ENCODE data around the gene TUBB1.
A peak's percentile ranks its signal among the peaks of the same experiment; 100 is the strongest.
"Not testable (repeated sequence)": the region's sequence is repeated elsewhere in the genome, so short reads cannot be mapped to it uniquely, and the experiment has no call there.

TUBB1 gene

DNA sequence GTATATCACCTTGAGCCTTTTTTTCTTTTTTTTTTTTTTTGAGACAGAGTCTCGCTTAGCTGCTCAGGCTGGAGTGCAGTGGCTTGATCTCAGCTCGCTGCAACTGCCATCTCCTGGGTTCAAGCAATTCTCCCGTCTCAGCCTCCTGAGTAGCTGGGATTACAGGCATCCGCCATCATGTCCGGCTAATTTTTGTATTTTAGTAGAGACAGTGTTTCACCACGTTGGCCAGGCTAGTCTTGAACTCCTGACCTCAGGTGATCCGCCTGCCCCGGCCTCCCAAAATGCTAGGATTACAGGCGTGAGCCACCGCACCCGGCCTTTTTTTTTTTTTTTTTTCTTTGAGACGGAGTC, 36.1 kb upstream of the TUBB1 start:
- not testable (repeated sequence) for H3K4me1 ChIP-seq; DNase-seq (ENCODE audit: low spot score in 2 of 2); H3K9me3 ChIP-seq; H3K27me3 ChIP-seq (ENCODE audit: low read depth); H3K4me3 ChIP-seq
- H3K36me3 ChIP-seq (replicated peaks) = peaks cover 20% of the 10 kb centered on the region
- in situ Hi-C loops (cut with MboI; ENCODE audit: low sequenced_read_pairs) = loop anchor here (10.0 kb wide), 1 partner anchor 78 kb away; no protein-coding TSS in a partner anchor

DNA sequence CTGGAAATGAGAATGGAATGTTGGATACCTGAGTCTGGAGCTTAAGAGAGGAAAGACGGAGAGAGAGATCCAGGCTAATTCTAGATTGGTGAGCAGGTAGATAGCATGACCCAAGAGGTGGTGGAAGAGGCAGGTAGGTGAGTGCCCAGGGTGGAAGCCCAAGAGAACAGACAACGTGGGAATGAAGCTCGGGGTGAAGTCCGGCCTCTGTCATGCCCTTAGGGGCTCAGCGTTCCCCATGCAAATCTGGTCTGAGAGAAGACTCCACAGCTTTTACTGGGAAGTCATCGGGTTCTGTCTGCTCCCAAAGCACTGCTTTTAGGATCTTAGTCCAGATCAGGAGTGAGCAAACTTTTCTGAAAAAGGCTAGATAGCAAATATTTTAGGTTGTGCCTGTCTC, 34.5 kb upstream of the TUBB1 start:
- no peak for DNase-seq (ENCODE audit: low spot score in 2 of 2)
- no peaks in the 10 kb centered on the region for H3K27me3 ChIP-seq (ENCODE audit: low read depth)
- peaks cover 36% of the 10 kb centered on the region for H3K36me3 ChIP-seq (replicated peaks)
- no peaks in the 10 kb centered on the region for H3K9me3 ChIP-seq
- peaks cover 6% of the 10 kb centered on the region for H3K4me1 ChIP-seq
- in situ Hi-C loops (cut with MboI; ENCODE audit: low sequenced_read_pairs) = loop anchor here (10.0 kb wide), 1 partner anchor 80 kb away; no protein-coding TSS in a partner anchor
- no peak overlapping the region for H3K4me3 ChIP-seq

DNA sequence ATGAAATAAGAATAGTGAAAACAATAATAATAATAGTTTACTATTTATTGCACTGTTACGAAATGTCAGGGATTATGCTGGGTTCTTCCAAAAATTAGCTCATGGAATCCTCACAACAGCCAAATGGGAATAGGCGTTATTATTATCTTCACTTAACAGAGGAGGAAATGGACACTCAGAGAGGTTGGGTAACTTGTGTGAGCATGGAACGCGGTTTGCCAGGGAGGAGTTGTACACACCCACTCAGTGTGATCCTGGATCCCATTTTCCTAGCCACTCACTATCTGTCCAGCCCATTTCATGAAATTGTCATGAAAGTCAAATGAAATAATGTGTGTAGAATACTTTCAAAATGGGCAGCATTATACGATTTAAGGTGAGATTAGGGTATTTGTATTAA, 33.6 kb upstream of the TUBB1 start:
- in situ Hi-C loops (cut with MboI; ENCODE audit: low sequenced_read_pairs) = loop anchor here (10.0 kb wide), 1 partner anchor 81 kb away; no protein-coding TSS in a partner anchor
- Histone ChIP-seq H3K27me3 (ENCODE audit: low read depth) (no peaks in the 10 kb centered on the region), H3K4me3 (no peak overlapping the region), H3K4me1 (peaks cover 6% of the 10 kb centered on the region), H3K9me3 (no peaks in the 10 kb centered on the region), H3K36me3 (replicated peaks) (peaks cover 45% of the 10 kb centered on the region)
- DNase-seq (ENCODE audit: low spot score in 2 of 2) = no peak

DNA sequence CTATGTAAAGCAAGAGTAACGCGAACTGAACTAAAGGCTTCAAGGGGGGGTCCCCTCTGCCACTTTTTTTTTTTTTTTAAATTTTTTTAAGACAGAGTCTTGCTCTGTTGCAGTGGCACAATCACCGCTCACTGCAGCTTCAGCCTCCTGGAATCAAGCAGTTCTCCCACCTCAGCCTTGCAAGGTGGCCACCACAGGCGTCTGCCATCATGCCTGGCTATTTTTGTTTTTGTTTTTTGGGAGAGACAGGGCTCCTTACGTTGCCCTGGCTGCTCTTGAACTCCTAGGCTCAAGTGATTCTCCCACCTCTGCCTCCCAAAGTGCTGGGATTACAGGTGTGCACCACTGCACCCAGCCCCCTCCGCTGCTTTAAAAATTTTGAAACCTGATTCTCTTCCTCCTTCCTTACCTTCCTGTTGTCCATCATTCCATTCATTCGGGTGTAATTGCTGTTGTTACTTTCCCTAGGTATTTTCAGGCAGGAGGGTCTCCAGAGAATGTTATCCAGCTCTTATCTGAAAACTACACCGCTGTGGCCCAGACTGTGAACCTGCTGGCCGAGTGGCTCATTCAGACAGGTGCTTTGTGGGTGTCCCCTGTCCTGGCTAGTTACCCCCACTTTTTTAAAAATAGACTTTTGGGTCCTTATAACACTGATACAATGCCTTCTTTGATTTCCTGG, 32.8 kb upstream of the TUBB1 start:
- Histone ChIP-seq H3K9me3 (no peaks in the 10 kb centered on the region), H3K4me1 (peaks cover 6% of the 10 kb centered on the region), H3K27me3 (ENCODE audit: low read depth) (no peaks in the 10 kb centered on the region), H3K4me3 (no peak overlapping the region), H3K36me3 (replicated peaks) (peaks cover 53% of the 10 kb centered on the region)
- DNase-seq (ENCODE audit: low spot score in 2 of 2) = no peak
- in situ Hi-C loops (cut with MboI; ENCODE audit: low sequenced_read_pairs) = loop anchor here (10.0 kb wide), 1 partner anchor 82 kb away; no protein-coding TSS in a partner anchor

DNA sequence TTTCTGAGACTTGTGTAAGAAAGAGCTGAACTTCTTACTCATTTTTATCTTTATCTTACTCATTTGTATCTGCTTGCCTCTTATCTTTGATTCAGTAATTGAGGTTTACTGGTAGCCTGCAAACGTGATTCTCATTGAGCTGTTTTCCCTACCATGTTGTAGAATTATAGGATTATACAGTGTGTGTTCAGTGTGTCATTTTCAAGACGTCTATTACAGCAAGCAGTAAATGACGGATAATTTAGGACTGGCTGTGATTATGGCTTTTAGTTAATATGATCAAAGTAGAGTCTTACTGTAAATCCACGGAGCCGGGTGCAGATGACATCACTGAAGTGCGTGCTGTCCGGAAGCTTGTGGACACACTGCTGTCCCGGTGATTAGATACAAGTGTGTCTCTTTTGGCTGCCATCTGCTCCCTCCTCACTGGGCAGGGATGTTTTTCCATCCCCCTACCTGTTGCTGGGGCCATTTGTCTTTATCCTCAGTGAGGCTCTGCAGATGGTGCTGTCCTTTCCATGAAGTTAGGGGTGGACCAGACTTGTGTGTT, 32.2 kb upstream of the TUBB1 start:
- Histone ChIP-seq H3K27me3 (ENCODE audit: low read depth) (no peaks in the 10 kb centered on the region), H3K36me3 (replicated peaks) (peaks cover 59% of the 10 kb centered on the region), H3K9me3 (no peaks in the 10 kb centered on the region), H3K4me3 (no peak overlapping the region), H3K4me1 (peaks cover 6% of the 10 kb centered on the region)
- no peak for DNase-seq (ENCODE audit: low spot score in 2 of 2)
- in situ Hi-C loops (cut with MboI; ENCODE audit: low sequenced_read_pairs) = loop anchor here (10.0 kb wide), 1 partner anchor 82 kb away; no protein-coding TSS in a partner anchor

DNA sequence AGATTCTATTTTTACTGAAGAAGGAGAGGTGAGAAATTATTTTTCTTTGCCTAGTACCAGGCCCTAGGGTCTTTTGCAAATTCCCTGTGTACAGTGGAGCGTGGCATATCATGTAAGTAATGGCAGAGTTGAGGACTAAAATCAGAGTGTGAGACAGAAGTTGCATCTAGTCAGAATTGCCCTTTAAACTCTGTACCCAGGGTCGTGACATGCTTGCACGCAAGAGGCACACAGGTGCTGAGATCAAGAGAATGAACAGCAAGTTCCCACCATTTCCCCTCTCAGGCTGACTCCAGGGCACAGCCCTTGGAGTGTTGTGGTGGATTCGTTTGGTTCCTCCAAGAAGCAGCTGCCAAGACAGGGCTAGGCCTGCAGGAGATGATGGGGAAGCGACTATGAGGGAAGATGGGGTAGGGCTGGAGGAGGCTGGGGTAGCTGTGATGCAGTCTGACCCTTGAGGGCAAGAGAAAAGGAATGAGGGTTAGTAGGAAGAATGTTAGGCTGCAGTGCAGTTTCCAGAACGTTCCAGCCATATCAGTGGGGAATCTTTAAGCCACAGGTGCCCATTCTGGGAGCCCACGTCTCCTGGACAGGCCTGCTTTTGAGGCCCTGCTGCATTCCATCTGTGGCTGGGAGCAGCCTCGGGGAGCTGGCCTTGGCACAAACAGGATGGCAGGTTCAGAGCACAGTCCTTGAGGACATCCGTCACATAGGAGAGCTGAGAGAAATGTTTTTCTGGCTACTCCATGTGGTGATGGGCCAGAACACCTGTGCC, 31.3 kb upstream of the TUBB1 start:
- Histone ChIP-seq H3K9me3 (no peaks in the 10 kb centered on the region), H3K4me3 (no peak overlapping the region), H3K4me1 (no peaks in the 10 kb centered on the region; the same call in 1 of the 2 replicates), H3K36me3 (replicated peaks) (peaks cover 68% of the 10 kb centered on the region), H3K27me3 (ENCODE audit: low read depth) (no peaks in the 10 kb centered on the region)
- no peak for DNase-seq (ENCODE audit: low spot score in 2 of 2)
- in situ Hi-C loops (cut with MboI; ENCODE audit: low sequenced_read_pairs) = loop anchor here (10.0 kb wide), 1 partner anchor 83 kb away; no protein-coding TSS in a partner anchor

DNA sequence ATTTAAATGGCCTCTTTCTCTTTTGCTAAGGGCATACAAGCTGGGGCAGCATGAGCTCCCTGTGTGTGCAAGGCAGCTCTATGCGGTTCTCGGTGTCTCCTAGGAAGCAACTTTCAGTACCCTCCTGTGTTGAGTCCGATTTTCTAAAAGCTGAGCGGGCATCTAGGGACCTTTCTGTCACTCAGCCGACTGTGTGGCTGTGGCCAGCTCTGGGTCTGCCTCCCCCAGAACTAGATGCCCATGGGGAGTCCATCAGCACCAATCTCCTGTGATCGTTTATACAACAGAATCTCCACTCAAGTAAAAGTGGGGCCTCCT, 30.7 kb upstream of the TUBB1 start:
- Histone ChIP-seq H3K27me3 (ENCODE audit: low read depth) (no peaks in the 10 kb centered on the region), H3K36me3 (replicated peaks) (peaks cover 74% of the 10 kb centered on the region), H3K4me3 (no peak overlapping the region), H3K9me3 (no peaks in the 10 kb centered on the region), H3K4me1 (no peaks in the 10 kb centered on the region; the same call in 1 of the 2 replicates)
- DNase-seq (ENCODE audit: low spot score in 2 of 2) = no peak
- in situ Hi-C loops (cut with MboI; ENCODE audit: low sequenced_read_pairs) = loop anchor here (10.0 kb wide), 1 partner anchor 84 kb away; no protein-coding TSS in a partner anchor

DNA sequence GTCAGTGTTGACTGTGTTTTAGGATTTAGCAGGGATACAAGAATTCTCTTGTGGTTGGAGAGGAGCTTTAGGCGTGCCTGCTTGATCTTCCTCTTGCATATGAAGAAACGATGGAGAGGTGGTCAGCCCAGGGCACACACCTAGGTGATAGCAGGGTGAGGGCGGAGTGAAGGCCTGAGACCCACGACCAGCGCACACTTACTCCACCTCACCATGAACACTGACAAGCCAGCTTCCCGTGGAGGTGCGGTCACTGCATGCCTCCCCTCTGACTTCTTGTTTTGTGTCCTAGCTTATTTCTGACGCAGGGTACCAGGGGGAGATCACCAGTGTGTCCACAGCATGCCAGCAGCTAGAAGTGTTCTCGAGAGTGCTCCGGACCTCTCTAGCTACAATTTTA, 30.0 kb upstream of the TUBB1 start:
- no peaks in the 10 kb centered on the region for H3K27me3 ChIP-seq (ENCODE audit: low read depth)
- peaks cover 81% of the 10 kb centered on the region for H3K36me3 ChIP-seq (replicated peaks)
- H3K9me3 ChIP-seq = no peaks in the 10 kb centered on the region
- H3K4me1 ChIP-seq = no peaks in the 10 kb centered on the region
- no peak overlapping the region for H3K4me3 ChIP-seq
- DNase-seq (ENCODE audit: low spot score in 2 of 2) = no peak
- in situ Hi-C loops (cut with MboI; ENCODE audit: low sequenced_read_pairs) = loop anchor here (10.0 kb wide), 1 partner anchor 84 kb away; no protein-coding TSS in a partner anchor

DNA sequence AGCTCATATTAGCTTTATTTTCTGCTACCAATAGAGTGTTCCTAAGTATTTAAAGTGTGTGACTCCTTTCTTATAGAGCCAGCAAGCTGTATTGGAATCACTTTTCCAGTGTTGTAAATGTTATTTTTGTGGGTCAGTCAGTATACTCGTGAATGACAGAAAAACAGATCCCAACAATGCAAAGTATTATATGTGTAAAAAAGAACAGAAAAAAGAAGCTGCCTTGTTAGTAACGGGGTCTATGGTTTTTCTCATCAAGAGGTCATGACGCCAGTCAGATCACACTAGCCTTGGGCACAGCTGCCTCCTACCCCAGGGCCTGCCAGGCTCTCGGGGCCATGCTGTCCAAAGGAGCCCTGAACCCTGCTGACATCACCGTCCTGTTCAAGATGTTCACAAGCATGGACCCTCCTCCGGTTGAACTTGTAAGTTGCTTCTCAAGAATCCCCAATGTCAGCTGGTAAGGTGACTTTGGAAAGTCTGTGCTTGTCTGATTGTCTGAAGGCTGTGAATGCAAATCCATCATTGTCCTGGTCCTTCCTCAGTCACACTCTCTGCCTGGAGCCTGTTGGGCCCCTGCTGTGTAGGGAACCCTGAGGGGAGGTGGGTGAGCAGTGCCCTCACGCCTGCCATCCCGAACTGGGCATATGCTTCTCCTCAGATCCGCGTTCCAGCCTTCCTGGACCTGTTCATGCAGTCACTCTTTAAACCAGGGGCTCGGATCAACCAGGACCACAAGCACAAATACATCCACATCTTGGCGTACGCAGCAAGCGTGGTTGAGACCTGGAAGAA, 28.4 kb upstream of the TUBB1 start:
- Histone ChIP-seq H3K27me3 (ENCODE audit: low read depth) (no peaks in the 10 kb centered on the region), H3K9me3 (no peaks in the 10 kb centered on the region), H3K4me1 (no peaks in the 10 kb centered on the region), H3K36me3 (replicated peaks) (peaks cover 93% of the 10 kb centered on the region), H3K4me3 (no peak overlapping the region)
- DNase-seq (ENCODE audit: low spot score in 2 of 2) = no peak
- in situ Hi-C loops (cut with MboI; ENCODE audit: low sequenced_read_pairs) = no loop called here

DNA sequence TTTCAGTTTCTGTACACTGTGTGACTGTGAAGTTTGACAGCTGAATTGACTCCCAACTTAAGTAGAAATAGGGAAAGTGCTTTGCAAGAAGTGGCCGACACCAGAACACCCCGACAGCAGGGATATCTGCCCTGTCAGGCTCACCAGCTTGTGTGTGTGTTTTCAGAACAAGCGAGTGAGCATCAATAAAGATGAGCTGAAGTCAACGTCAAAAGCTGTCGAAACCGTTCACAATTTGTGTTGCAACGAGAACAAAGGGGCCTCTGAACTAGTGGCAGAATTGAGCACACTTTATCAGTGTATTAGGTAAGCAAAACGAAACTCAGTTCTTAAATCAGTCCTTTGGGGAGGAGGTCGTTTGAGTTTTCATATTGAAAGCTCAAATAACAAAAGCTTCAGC, 27.5 kb upstream of the TUBB1 start:
- Histone ChIP-seq H3K36me3 (replicated peaks) (peaks cover 98% of the 10 kb centered on the region), H3K4me3 (no peak overlapping the region), H3K9me3 (no peaks in the 10 kb centered on the region), H3K27me3 (ENCODE audit: low read depth) (no peaks in the 10 kb centered on the region), H3K4me1 (no peaks in the 10 kb centered on the region)
- in situ Hi-C loops (cut with MboI; ENCODE audit: low sequenced_read_pairs) = no loop called here
- DNase-seq (ENCODE audit: low spot score in 2 of 2) = peak in 1 of 2 experiments; percentile 1

DNA sequence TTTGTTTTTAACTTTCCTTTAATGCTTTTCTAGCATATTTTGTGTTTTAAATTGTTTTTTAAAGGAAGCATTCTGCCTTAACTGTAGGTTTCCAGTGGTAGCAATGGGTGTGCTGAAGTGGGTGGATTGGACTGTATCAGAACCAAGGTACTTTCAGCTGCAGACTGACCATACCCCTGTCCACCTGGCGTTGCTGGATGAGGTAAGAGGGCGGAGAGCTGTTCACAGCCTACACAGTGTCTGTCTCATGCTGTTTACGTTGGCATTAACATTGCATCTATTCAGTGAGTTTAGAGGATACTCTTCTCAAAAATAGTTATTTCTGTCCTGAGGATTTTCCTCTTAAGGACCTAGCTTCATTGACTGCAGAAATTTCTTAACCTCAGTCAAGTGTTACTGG, 26.3 kb upstream of the TUBB1 start:
- H3K9me3 ChIP-seq = no peaks in the 10 kb centered on the region
- H3K27me3 ChIP-seq (ENCODE audit: low read depth) = no peaks in the 10 kb centered on the region
- in situ Hi-C loops (cut with MboI; ENCODE audit: low sequenced_read_pairs) = no loop called here
- H3K36me3 ChIP-seq (replicated peaks) = peaks cover 98% of the 10 kb centered on the region
- no peaks in the 10 kb centered on the region for H3K4me1 ChIP-seq
- no peak overlapping the region for H3K4me3 ChIP-seq
- no peak for DNase-seq (ENCODE audit: low spot score in 2 of 2)

DNA sequence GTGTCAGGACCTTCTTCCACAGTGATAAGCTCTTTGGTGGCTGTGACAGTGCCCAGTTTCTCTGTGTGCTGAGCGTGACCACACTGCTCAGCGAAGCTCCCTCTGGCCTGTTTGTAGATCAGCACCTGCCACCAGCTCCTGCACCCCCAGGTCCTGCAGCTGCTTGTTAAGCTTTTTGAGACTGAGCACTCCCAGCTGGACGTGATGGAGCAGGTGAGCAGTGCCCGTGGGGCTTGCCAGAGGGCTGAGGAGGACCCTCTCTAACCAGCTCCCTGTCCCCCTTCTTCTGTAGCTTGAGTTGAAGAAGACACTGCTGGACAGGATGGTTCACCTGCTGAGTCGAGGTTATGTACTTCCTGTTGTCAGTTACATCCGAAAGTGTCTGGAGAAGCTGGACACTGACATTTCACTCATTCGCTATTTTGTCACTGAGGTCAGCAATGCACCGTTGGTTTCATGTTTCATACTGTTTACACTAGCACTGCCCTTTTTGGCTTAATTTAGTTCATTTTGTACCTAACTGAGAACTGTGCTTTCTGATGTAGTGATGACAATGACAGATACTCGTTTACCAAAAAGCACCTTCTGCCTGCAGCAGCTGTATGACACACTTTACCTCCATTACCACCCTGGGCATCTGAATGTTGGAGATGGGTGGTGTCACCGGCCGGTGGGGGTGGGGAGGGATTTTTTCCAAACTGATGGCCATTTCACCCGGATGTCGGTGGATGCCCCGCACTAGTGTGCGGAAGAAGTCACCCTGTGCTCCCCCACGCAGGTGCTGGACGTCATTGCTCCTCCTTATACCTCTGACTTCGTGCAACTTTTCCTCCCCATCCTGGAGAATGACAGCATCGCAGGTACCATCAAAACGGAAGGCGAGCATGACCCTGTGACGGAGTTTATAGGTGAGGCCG, 25.6 kb upstream of the TUBB1 start:
- no peak for DNase-seq (ENCODE audit: low spot score in 2 of 2)
- Histone ChIP-seq H3K36me3 (replicated peaks) (peaks cover 94% of the 10 kb centered on the region), H3K27me3 (ENCODE audit: low read depth) (no peaks in the 10 kb centered on the region), H3K4me1 (no peaks in the 10 kb centered on the region), H3K4me3 (no peak overlapping the region), H3K9me3 (no peaks in the 10 kb centered on the region)
- in situ Hi-C loops (cut with MboI; ENCODE audit: low sequenced_read_pairs) = no loop called here

All from HAP-1 (cell line).